Mucosa of descending colon (tissue), 3 donors: Measurements from ENCODE around the gene EYA2. TPM values are rescaled to one million over a fixed set of nuclear protein-coding genes. Genes with fewer than 3 reads are reported as not detected.
"Not testable (repeated sequence)": the region's sequence is repeated elsewhere in the genome, so short reads cannot be mapped to it uniquely, and the experiment has no call there.

Experiments used
- ATAC-seq: fragments of 200-7000 bp; cut with Tn5 transposase; one replicate; pipeline ENCODE4 v1.9.1; 2020; ENCODE audit warnings: mild to moderate bottlenecking, moderate library complexity
- DNase-seq, 3 donors: peaks; one replicate each; pipeline ENCODE4 v3.0.0-alpha.2; 2020
- H3K36me3 ChIP-seq: fragments of 200-600 bp; one replicate; pipeline ENCODE4 v1.8.0; 2021; ENCODE audit warnings: low read depth, mild to moderate bottlenecking
- H3K4me1 ChIP-seq: fragments of 200-600 bp; one replicate; pipeline ENCODE4 v1.8.0; 2021; ENCODE audit warnings: low read depth, mild to moderate bottlenecking
- H3K4me3 ChIP-seq: fragments of 200-600 bp; one replicate; pipeline ENCODE4 v1.8.0; 2021; ENCODE audit warnings: mild to moderate bottlenecking
- H3K9me3 ChIP-seq: fragments of 200-600 bp; one replicate; pipeline ENCODE4 v1.8.0; 2021; ENCODE audit warnings: mild to moderate bottlenecking
- intact Hi-C, 2 donors: fragments of 100-400 bp; cut with DNase I in 1 of 2; cut with micrococcal nuclease in 1 of 2; formaldehyde crosslinking; loops; one replicate each; pipeline versions ENCODE4 v1.11.0 to v1.11.1; 2022; cut with DNase I, micrococcal nuclease
- total RNA-seq, 3 donors: library from RNA; stranded (reverse); fragmentation: NEBNext Ultra II Directional in 2 of 3; extraction: Animal tissue kit (Norgen Biotek cat#: 25700) in 2 of 3; gene quantifications; one replicate each; pipeline versions ENCODE4 v1.2.1 to v1.2.4, GENCODE V29; 2021 to 2023
- TF ChIP-seq, protein P1 (sequence below): fragments of 200-600 bp; IDR thresholded peaks from one replicate; pipeline ENCODE4 v1.8.0; 2022; ENCODE audit warnings: antibody characterized with exemption, mild to moderate bottlenecking
- donor health status: DM: no; HTN: no; CAD: no; lungs with moderate emphysema.
- donor health status: DM: no; HTN: no; CAD: no.
- donor health status: DM: no; HTN: yes; CAD: no.

Gene EYA2
- total RNA-seq, 3 donors from 2014 or later = 14.3 to 22.3 (median 19.5) TPM

DNA sequence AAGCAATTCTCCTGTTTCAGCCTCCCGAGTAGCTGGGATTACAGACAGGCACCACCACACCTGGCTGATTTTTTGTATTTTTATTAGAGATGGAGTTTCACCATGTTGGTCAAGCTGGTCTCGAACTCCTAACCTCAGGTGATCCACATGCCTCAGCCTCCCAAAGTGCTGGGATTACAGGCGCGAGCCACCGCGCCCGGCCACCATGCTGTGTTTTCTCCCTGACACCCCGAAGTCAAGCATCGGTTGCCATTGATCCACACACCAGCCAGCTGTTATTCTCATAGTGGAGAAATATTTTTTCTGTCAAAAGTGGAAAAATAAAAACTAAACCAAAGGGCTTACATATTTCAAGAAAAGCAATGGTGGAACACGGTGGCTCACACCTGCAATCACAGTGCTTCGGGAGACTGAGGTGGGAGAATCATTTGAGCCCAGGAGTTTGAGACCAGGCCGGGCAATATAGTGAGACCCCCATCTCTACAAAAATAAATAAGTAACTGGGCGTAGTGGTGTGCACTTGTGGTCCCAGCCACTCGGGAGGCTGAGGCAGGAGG, 304.4 kb downstream of the EYA2 start:
- no peak for ATAC-seq

DNA sequence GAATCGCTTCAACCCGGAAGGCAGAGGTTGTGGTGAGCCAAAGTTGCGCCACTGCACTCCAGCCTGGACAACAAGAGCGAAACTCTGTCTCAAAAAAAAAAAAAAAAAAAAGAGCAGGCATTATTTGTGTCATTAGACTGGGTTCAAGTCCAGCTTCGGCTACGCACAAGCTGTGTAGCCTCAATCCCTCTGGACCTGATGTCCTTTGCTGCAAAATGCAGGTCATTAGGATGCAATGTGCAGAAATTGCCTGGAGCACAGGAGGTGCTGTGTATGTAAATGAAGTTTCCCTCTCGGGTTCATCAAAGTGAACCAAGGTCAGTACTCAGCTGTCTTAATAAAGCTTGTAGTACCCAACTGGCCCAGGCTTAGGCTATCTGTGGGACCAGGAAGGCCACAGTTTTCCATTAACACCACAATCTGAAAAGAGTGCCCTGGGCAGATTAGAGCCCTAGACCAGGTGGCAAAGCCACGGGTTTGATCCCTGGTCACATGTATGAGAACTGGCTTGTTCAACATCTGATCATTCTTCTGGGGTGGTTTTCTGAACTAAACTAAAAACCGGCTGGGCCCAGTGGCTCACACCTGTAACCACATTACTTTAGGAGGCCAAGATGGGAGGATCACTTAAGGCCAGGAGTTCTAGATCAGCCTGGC, 306.6 kb downstream of the EYA2 start:
- intact Hi-C loops = no loop called here
- TF ChIP-seq, protein P1, sequence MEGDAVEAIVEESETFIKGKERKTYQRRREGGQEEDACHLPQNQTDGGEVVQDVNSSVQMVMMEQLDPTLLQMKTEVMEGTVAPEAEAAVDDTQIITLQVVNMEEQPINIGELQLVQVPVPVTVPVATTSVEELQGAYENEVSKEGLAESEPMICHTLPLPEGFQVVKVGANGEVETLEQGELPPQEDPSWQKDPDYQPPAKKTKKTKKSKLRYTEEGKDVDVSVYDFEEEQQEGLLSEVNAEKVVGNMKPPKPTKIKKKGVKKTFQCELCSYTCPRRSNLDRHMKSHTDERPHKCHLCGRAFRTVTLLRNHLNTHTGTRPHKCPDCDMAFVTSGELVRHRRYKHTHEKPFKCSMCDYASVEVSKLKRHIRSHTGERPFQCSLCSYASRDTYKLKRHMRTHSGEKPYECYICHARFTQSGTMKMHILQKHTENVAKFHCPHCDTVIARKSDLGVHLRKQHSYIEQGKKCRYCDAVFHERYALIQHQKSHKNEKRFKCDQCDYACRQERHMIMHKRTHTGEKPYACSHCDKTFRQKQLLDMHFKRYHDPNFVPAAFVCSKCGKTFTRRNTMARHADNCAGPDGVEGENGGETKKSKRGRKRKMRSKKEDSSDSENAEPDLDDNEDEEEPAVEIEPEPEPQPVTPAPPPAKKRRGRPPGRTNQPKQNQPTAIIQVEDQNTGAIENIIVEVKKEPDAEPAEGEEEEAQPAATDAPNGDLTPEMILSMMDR = no peak

More for the DNA sequence above, 304.4 kb downstream of the EYA2 start:
- intact Hi-C loops = no loop called here
- TF ChIP-seq, protein P1 = no peak
- Histone ChIP-seq H3K36me3 (no peaks in the 10 kb centered on the region), H3K9me3 (no peaks in the 10 kb centered on the region), H3K4me3 (no peak overlapping the region), H3K4me1 (peaks cover 2% of the 10 kb centered on the region)
- no peak for DNase-seq

DNA sequence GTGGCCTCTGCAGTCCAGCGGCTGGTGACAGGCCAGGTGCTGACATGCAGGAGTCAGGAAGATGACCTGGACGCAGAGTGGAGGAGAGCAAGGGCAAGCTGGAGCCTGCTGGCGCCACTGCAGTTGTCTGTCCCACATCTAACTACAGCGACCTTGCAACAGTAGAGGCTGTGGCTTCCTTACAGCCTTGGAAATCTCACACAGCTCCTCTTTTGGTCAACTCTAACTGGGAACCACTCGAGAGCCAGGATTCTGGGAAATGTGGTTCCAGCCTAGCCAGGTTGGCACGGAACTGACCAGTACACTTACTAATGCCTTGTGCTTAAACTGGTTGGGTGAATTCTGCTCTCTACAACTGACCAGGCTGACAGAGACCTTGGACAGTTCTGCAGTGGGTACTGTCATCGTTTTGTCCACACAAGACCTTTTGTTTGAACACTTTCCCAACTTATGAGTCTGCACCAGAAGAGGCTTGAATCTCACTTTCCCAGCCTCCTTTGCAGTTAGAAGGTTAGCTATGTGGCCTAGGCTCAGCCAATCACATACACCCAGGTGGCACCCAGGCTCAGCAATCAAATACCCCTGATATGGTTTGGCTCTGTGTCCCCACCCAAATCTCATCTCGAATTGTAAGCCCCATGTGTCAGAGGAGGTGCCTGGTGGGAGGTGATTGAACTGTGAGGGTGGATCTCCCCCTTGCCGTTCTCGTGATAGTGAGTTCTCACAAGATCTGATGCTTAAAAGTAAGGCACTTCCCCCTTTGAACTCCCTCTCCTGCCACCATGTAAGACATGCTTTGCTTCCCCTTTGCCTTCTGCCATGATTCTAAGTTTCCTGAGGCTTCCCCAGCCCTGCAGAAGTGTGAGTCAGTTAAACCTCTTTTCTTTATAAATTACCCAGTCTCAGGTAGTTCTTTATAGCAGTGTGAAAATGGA, 308.4 kb downstream of the EYA2 start:
- Histone ChIP-seq H3K4me3 (no peak overlapping the region), H3K4me1 (peaks cover 2% of the 10 kb centered on the region), H3K36me3 (no peaks in the 10 kb centered on the region), H3K9me3 (no peaks in the 10 kb centered on the region)
- intact Hi-C loops = no loop called here
- ATAC-seq (no peak), DNase-seq (no peak)
- TF ChIP-seq, protein P1 = no peak

More for the DNA sequence above, 306.6 kb downstream of the EYA2 start:
- H3K4me3 ChIP-seq = no peak overlapping the region
- peaks cover 2% of the 10 kb centered on the region for H3K4me1 ChIP-seq
- no peaks in the 10 kb centered on the region for H3K36me3 ChIP-seq
- DNase-seq = no peak
- no peaks in the 10 kb centered on the region for H3K9me3 ChIP-seq
- no peak for ATAC-seq

DNA sequence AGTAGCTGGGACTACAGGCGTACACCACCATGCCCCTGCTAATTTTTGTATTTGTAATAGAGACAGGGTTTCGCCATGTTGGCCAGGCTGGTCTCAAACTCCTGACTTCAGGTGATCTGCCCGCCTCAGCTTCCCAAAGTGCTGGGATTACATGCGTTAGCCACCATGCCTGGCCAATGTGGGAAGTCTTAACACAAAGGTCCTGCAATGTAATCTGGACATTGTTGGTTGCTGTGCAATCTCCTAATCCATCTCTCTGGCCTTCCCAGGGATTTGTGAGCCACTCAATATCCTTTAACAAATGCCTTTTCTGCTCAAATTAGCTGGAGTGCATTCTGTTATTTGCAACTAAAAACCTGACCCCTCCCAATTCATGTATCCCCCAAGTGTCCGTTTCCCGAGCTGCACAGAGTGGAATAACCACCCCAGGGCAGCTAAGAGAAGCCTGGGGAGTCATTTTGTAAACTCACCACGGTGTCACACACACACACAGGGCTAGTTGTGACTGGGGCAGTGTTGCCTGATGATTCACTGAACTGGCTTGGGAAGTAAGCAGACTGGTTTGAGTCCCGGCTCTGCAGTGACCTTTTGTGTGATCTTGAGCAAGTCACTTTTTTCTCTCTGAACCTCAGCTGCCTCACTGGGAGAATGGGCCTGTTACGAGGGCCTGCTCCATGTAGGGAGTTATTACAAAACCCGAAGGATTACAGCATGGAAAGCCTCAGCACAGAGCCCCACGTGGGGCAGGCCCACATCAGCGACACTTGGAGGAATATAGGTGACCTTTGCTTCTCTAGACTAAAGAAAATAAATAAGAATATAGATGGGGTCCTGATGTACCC, 309.6 kb downstream of the EYA2 start:
- no peak overlapping the region for H3K4me3 ChIP-seq
- ATAC-seq = no peak
- intact Hi-C loops = no loop called here
- H3K9me3 ChIP-seq = no peaks in the 10 kb centered on the region
- no peak for DNase-seq
- H3K4me1 ChIP-seq = peaks cover 2% of the 10 kb centered on the region
- TF ChIP-seq, protein P1 = no peak
- no peaks in the 10 kb centered on the region for H3K36me3 ChIP-seq

DNA sequence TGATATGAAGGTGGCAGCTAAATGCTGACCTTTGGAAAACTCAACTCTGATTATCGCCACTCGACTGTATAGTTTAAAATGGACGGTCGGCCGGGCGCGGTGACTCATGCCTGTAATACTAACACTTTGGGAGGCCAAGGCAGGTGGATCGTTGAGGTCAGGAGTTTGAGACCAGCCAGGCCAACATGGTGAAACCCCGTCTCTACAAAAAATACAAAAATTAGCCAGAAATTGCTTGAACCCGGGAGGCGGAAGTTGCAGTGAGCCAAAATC, 310.1 kb downstream of the EYA2 start:
- ATAC-seq, H3K36me3 ChIP-seq, H3K4me1 ChIP-seq, H3K4me3 ChIP-seq, H3K9me3 ChIP-seq, DNase-seq, intact Hi-C loops: not testable (repeated sequence)
